Glomerular visceral epithelial cell (primary cell): Measurements from ENCODE around the gene FOXJ2.
"Not testable (repeated sequence)": the region's sequence is repeated elsewhere in the genome, so short reads cannot be mapped to it uniquely, and the experiment has no call there.

ENCODE experiments used
- DNase-seq: peaks from one replicate; pipeline ENCODE4 v3.0.0-alpha.2; 2016; ENCODE audit errors: extremely low spot score

The FOXJ2 gene

DNA sequence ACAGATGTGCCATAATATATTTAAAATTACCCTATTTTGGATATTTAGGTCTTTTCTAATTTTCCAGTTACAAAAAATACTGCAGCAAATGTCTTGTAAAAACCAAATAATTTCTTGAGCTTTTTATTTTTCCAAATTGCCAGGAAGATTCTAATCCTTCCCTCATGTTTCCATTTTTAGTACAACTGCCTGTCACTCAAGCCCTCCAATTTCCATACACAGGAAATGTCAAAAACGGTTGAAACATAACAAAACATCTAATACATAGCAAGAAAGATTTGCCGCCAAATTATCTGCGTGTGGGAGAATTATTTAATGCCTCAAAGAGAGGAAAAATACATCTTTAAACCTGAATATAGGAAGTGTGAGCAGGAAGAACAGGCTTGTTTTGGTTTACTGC, 2.3 kb upstream of the FOXJ2 start:
- no peak for DNase-seq

DNA sequence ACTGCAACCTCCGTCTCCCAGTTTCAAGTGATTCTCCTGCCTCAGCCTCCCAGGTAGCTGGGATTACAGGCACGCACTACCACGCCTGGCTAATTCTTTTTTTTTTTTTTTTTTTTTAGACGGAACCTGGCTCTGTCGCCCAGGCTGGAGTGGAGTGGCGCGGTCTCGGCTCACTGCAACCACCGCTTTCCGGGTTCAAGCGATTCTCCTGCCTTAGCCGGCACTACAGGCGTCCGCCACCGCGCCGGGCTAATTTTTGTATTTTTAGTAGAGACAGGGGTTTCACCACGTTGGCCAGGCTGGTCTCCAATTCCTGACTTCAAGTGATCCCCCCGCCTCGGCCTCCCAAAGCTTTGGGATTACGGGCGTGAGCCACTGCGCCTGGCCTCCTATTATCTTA, 1.5 kb upstream of the FOXJ2 start:
- not testable (repeated sequence) for DNase-seq

DNA sequence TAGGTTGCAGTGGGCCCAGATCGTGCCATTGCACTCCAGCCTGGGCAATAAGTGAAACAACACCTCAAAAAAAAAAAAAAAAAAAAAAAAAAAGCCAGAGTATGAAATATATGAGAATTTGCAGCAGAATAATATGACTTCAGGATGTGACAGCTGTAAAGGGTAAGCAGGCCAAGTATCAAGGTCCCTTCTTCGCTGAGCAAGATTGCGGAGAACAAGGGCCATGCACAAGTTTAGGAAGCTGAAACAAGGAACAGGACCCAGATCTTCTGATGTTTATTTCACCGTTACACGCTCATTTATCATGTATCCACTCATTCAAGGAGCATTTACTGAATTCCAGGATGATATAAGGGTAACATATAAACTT, 659 bp upstream of the FOXJ2 start:
- DNase-seq = no peak

DNA sequence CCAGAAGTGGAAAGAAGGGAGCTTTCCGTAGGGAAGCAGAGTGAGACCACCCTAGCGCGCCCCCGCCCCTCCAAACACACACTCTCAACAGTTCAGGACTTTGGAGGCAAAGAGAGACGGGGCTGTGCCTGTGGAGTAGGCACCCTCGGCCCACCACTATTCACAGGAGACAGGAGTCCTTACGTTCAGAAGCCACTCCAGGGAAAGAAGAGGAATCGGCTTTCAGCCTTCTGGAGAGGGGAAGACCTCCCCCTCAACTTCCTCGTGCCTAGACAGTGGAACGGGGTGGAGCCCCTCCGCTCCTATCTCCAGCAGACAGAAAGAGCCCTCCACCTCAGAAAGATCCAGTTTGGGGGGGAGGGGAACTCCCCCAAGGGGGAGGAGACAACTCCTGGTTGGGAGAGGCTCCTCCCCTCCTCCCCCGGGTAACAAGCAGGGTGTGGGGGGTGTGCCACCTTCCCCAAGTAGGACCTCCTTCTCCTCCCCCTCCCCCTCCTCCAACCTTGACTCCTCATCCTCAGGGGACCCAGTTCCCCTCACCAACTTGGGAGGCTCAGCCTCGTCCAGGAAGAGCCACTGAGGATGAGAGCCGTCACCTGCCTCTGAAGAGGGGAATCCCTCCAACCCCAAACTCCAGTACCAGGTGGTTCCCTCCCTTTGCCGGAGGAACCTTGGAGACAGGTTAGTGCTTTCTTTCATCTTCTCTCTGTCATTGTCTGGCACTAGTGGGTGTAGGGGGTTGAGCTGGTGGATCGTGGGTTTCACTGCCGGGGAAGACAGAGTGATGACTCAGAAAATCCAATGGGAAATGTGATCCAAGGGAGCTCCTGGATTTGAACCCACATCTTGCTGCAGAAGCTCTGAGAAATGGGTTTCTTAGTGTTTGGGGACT, 883 bp downstream of the FOXJ2 start:
- DNase-seq = peak; percentile 40

DNA sequence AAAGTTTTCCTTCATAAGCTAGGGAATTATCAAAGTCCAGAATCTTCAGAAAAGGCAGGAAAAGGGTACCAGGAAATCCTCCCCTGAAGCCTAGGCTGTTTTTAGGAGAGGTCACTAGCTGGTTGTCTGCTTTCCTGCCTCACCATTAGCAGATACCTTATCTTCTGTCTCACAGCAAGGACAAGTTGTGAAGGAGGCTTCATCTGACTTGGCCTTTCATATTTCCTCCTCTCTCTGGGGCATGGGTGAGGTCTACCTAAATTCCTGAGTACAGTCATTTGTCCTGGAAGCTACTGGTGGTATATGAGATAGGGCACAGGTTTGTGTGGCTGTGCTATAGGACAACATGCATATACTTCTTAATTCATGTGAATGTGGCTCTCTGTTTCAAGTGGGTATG, 2.3 kb downstream of the FOXJ2 start:
- DNase-seq = no peak

DNA sequence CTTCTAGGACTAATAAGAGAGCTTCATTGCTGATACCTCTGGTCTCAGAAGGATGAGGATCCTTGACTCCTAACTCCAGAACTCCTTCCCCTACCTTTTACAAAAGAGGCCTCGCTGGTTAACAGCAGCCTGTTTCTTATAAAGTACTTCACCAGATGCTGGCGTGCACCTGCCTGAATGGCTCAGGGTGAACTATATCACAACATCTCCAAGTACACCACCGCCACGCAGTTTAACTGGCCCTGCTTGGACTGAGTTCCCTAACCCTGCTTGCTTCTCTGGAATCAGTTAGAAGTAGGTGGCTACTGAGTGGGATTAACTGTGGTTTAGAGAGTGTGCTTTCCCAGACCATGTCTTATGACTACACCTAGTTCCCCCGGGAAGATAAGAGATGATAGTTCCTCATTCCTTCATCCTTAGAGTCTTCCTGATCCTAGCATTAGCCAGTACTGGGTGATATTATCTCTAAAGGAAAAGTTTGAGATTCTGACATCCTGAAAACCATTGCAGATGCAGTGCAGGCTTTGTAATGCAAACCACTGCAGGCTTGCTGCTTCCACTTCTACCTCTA, 3.0 kb downstream of the FOXJ2 start:
- DNase-seq = peak; percentile 18

DNA sequence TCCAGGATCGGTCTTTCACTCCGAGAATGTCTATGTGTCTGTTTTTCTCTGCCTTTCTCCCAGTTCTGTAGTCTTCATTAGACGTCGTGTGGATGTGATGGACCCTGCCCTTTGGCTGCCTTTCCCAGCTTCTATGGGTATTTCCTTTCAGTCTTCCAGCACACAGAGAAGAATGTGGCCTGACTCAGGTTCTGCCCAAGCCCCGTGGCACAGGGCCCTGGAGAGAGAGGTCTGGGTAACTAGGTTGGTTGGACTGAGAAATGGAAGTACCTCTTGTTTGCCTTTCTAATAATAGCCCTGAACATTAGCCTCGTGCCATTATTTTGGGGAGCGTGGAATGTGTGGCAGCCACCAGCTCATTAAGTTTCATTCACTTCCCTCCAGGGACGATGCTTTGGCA, 3.8 kb downstream of the FOXJ2 start:
- DNase-seq = no peak

DNA sequence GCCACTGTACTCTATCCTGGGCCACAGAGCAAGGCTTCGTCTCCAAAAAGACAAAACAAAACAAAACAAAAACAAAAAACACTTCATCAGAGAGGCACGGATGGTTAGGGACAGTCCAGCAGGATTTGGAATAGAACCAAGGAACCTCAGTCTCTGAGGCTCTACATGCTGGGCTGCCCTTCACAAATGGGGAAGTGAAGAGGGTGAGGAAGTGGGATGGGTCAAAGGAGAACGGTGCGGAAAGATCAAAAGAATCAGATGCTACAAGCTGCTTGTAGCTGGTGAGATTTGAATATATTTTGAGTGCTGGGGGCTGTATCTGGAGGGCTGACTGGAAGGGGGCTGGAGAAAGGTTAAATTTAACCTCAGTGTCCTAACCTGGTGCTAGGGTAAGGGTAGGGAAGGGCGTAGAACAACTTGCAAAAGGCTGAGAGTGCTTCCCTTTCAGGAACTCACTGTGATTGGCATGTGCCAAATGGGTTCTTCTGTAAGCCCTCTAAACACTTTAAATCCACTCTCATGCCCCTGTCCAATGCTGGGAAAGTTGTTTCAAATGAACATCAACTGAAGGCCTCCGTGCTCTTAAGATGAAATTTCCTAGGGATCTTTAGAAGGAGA, 4.6 kb downstream of the FOXJ2 start:
- no peak for DNase-seq

DNA sequence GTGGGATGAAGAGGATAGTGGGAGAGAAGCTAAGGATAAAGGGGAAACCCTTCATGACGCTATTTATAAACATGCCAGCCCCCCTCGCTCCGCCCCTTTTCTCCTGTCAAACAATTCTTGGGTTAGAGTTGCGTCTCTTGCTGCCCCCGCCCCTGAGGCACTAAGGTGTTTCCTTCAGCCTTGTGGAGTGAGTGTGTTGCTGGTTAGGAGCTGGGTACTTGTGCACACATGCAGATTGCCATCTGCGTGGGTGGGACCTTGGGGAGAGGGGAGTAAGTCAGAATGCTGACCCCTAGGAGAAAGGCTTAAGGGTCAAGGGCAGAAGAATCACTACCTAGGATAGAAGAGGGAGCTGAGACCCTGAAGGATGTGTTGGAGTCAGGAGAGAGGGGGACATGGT, 5.4 kb downstream of the FOXJ2 start:
- no peak for DNase-seq

DNA sequence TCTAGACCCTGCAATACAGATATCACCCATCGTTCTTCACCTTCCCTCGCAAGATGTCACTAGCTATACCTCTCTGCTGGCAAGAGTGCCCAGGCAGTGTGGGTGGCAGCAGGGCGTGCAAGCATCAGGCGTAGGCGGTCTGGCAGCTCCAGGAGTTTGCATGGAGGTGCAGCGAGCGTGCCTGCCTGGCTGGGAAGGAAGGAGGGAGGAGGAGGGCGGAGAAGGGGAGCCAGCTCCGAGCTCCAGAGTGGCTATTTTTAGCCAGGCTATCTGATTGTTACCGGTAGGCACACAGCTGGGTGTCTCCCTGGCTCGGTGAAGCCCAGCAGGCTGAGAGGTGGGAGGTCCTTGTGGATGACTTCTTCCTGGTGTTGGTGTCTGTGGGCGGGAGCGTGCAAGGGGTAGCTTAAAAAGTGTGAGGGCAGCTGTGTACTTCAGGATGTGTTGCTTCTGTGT, 6.2 kb downstream of the FOXJ2 start:
- peak; percentile 58 for DNase-seq

DNA sequence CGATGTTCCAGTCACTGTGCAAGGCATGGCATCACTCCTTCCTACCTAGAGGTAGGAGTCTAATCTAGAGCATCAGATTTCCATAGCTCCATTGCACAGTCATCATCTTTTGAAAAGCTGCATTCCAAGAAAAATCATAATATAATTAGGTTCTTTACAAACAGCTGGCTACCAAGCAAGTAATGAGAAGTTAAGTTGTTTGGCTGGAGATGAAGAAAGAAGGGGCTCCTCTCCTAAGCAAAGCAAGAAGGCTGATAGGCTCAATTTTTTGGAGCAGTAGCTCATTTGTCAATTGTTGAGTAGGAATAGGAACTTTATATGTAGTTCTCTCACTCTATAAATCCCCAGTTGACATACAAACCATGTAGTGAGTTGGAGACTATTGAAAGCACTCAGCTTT, 8.3 kb downstream of the FOXJ2 start:
- DNase-seq = no peak

DNA sequence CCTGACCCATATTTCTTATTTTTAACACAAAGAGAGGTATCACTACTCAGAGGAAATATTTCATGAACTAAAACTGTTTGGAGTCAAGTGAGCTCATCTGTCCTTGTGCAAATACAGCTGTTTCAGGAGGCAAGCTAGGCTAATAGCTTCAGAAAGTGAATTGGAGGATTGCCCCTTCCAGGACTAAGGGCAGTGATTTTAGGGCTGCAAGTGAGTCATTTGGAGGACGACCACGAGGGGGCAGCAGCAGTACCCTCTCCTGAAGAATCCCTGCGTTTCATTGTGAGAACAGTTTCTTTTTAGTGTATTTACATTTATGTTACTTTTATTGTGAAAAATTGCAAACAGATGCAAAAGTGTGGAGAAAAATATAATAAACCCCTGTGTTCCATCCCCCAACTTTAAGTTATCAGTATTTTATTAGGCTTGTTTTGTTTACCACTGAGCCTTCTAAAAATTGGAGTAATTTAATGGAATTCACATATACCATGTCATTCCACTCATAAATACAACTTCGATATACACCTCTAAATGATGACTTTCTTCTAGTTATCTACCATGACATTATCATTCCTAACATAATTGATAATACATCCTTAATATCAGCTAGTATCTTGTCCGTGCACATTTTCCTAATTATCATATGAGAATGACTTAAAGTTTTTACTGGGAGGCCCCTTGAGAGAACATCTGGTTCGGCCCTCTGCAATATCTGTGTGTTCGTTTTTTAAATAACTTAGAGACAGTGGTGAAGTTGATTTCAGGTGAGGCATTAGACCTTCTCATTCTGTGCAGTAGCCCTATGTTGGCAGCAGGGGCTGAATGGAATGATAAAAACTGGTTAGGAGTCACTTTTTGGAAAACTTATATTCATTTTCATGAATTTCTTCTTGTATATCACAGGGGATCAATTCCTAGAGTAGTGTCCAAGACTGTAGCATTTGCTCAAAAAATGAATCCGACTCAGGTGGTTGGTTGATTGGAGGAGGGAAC, 13.7 kb downstream of the FOXJ2 start:
- DNase-seq = peak; percentile 70

DNA sequence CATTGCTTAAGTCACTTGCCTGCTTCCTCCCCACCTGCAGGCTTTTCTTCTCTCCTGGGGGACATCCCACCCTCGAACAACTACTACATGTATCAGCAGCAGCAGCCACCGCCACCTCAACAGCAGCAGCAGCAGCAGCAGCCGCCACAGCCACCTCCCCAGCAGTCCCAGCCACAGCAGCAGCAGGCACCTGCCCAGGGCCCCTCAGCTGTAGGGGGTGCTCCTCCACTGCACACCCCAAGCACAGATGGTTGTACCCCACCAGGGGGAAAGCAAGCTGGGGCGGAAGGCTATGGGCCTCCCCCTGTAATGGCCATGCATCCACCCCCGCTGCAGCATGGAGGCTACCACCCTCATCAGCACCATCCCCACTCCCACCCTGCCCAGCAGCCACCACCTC, 15.3 kb downstream of the FOXJ2 start:
- no peak for DNase-seq

DNA sequence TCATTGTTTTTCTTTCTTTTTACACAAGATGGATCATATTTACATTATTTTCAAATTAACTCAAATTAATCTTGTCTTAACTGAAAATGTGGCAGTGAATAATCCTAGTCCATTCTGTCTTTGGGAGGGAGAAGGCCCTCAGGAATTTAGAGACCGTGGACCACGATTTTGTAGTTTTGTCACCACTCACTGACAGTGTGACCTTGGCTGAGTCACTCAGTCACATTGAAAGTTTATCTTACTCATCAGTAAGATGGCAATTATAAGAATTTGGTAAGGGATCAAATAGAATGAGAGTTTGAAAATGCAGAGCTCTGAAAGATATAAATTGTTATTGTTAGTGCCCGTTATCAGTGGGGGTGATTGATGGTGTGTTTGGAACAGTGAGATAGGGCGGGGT, 16.4 kb downstream of the FOXJ2 start:
- no peak for DNase-seq

DNA sequence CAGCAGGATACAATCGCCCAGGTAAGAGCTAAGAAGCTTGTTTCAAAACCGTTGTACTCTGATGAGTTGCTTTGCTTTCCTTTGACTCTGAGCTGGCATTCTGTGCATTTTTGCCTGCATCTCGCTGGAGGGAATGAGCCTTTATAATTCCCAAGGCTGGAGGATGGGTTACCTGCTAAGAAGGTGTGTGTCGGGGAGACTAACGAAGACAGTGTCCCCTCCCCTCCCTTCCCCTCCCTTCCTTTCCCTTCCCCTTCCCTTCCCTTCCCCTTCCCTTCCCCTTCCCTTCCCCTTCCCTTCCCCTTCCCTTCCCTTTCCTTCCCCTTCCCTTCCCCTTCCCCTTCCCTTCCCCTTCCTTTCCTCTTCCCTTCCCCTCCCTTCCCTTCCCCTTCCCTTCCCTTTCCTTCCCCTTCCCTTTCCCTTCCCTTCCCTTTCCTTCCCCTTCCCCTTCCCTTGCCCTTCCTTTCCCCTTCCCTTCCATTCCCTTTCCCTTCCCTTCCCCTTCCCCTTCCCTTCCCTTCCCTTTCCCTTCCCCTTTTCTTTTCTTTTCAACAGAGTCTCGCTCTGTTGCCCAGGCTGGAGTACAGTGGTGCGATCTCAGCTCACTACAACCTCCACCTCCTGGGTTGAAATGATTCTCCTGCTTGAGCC, 18.2 kb downstream of the FOXJ2 start:
- DNase-seq = no peak

DNA sequence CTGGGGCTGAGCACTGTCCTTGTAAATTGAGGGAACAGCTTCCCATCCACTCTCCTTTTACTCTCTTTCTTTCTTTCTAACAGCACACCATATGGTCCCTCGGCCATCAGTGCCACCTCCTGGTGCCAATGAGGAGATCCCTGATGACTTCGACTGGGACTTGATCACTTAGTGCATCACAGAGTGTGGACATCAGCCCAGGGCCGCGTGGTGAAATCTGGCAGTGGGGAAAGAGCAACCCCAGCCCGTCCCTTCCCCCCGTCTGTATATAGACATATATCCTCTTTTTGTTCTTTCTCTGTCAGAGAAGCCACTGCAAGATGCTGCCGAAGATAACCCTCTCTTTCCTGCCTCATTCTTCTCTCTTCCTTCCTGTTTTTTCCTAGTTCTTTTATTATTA, 20.2 kb downstream of the FOXJ2 start:
- DNase-seq = no peak

DNA sequence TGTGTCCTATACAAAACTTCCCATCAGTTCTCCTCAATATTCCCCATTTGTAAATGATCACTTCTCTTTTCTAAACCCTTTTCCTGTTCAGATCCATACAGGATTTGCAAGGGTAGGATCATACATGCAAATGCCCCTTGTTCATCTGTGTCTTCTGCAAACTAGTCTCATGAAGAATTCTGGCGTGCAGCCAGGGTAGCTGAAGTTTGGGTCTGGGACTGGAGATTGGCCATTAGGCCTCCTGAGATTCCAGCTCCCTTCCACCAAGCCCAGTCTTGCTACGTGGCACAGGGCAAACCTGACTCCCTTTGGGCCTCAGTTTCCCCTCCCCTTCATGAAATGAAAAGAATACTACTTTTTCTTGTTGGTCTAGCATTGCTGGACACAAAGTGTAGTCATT, 22.3 kb downstream of the FOXJ2 start:
- no peak for DNase-seq

DNA sequence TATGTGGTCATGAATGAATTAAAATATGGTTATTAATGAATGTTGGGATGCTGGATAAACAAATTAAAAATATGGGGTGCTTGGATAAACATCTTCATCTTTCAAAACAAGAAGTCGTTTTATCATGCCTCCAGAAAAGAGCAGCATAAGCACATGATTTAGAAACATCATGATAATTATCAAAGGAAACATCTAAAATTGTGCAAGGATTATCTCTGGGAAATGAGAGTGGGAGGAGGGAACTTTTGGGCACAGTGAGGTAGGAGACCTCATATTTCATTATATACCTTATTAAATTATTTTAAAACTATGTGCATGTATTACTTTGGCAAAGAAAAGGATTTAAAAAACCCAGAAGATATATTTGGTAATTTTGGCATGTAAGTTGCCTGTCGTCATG, 24.8 kb downstream of the FOXJ2 start:
- no peak for DNase-seq

DNA sequence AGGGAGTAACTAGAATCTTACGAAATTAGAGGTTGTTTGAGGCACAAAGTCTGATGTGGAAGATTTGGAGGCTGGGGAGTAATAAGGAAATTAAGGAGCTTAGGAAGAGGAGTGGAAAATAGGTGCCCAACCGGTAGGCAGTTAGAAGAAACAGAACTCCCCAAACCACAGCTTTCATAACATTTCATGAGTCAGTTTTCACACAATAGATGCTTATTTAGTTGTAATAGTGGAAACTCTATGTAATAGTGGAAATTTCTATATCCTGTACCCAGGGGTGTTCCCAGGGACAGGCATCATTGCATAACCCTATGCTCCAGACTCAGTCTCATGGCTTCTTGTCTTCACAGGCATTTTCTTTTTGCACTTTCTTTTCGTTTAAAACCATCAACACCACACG, 25.3 kb downstream of the FOXJ2 start:
- no peak for DNase-seq

DNA sequence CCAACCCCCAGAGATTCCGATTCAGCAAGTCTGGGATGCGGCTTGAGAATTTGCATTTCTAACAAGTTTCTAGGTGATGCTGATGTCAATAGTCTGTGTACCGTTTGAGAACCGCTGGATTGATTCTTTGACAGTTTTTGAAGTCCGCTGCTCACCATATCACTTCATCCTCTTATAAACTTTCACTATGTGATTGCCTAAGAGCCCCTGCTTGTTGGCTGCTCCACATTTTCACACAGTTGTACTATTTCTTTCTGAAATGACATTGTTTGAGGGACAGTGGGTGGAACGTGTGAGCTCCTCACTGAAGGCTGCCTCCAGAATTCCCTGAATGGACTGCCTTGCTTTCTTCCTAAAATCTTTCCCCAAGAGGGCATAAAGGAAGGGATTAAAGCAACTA, 26.0 kb downstream of the FOXJ2 start:
- no peak for DNase-seq

DNA sequence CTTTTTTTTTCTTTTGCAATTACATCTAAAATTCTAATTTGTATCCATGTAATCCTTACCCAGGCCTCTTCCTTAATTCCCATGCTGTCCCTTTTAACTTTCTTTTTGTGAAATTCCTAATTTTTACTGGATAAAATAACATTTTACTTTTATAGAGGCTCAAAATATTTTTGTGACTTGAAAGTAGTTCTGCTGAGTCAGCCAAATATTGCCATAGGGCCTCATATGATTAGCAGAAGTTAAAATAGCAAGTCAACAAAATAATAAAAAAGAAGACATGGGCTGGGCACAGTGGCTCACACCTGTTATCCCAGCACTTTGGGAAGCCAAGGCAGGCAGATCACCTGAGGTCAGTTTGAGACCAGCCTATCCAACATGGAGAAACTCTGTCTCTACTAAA, 31.6 kb downstream of the FOXJ2 start:
- DNase-seq = no peak
